Prostate gland (tissue), 2 donors: ENCODE results near the gene BRINP2.

Source experiments
- POLR2A ChIP-seq: fragments of 450-650 bp; IDR thresholded peaks from one replicate; pipeline ENCODE4 v1.6.1; 2016; ENCODE audit warnings: antibody characterized with exemption, mild to moderate bottlenecking
- TF ChIP-seq, protein P1 (sequence below), 4 experiments: fragments of 200-600 bp in 2 of 4; fragments of 450-650 bp in 2 of 4; sonication (generic) in 2 of 4; IDR thresholded peaks; 1 replicate in 3 of 4; 2 replicates in 1 of 4; pipeline ENCODE4 v1.5.1; 2016 to 2019; ENCODE audit warnings: antibody characterized with exemption in 4 of 4, mild to moderate bottlenecking in 2 of 4, moderate library complexity in 2 of 4

DNA sequence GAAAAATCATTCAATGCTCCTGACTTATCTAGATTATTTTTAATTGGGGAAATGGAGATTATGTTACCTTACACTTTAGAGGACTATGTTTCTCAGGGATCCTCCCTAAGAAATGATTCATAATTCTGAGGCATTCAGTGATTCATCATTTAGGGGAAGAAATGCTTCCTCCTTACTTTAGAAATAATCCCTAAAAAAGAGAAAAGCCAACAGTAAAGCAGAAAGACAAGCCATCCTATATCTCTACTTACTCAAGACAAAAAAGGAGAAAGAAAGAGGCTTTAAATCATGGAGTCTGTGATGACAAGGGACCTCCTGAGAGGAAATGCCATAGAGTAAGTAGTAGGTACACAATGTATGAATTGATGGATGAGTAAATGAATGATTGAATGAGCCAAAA lies 137.0 kb downstream of the BRINP2 start:
- TF ChIP-seq, protein P1, sequence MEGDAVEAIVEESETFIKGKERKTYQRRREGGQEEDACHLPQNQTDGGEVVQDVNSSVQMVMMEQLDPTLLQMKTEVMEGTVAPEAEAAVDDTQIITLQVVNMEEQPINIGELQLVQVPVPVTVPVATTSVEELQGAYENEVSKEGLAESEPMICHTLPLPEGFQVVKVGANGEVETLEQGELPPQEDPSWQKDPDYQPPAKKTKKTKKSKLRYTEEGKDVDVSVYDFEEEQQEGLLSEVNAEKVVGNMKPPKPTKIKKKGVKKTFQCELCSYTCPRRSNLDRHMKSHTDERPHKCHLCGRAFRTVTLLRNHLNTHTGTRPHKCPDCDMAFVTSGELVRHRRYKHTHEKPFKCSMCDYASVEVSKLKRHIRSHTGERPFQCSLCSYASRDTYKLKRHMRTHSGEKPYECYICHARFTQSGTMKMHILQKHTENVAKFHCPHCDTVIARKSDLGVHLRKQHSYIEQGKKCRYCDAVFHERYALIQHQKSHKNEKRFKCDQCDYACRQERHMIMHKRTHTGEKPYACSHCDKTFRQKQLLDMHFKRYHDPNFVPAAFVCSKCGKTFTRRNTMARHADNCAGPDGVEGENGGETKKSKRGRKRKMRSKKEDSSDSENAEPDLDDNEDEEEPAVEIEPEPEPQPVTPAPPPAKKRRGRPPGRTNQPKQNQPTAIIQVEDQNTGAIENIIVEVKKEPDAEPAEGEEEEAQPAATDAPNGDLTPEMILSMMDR (IDR thresholded peaks at IDR 0.05), result no peak
- no peak for TF ChIP-seq POLR2A
